Measurements from ENCODE around the gene GABRA6. TPM values are rescaled to one million over a fixed set of nuclear protein-coding genes. Genes with fewer than 3 reads are reported as not detected.

GABRA6 gene
- total RNA-seq, 1 experiment from 2014 or later, result not detected

DNA sequence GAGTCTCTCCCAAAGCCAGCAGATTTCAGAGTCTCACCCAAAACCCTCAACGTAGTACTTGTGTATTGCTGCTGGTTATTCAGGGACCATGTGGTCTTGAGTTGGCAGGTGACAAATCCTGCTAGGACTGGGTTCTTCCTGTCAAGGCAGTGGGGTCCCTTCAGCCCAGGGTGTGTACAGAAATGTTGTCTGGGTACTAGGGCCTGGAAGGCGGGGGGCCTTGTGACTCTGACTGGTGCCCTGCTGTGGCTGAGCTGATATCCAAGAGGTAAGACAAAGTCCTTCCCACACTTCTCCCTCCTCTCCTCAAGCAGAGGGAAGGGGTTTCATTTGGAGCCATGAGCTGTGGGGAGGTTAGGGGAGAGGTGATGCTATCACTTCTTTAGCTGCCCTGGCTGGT lies 58.8 kb downstream of the GABRA6 start:
- no peak overlapping the region for H3K4me3 Mint-ChIP-seq
- H3K4me1 Mint-ChIP-seq, result no peaks in the 10 kb centered on the region
- H3K27me3 Mint-ChIP-seq (ENCODE audit: low read depth), result no peaks in the 10 kb centered on the region
- CTCF ChIA-PET, result no interaction called here
- ATAC-seq (no peak), DNase-seq (ENCODE audit: low spot score) (no peak)
- POLR2A ChIA-PET, result no interaction called here
- peaks cover 14% of the 10 kb centered on the region for H3K9me3 Mint-ChIP-seq
- no peaks in the 10 kb centered on the region for H3K36me3 Mint-ChIP-seq
- no peak overlapping the region for H3K27ac Mint-ChIP-seq
- TF ChIP-seq, protein P1, sequence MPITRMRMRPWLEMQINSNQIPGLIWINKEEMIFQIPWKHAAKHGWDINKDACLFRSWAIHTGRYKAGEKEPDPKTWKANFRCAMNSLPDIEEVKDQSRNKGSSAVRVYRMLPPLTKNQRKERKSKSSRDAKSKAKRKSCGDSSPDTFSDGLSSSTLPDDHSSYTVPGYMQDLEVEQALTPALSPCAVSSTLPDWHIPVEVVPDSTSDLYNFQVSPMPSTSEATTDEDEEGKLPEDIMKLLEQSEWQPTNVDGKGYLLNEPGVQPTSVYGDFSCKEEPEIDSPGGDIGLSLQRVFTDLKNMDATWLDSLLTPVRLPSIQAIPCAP (CRISPR knock-in tag; IDR thresholded peaks at IDR 0.05), result no peak
- no peak for TF ChIP-seq PRRX2 (CRISPR knock-in tag; IDR thresholded peaks at IDR 0.05)
- no peak for TF ChIP-seq TEAD1 (CRISPR knock-in tag; IDR thresholded peaks at IDR 0.05)
- TF ChIP-seq, protein P2, sequence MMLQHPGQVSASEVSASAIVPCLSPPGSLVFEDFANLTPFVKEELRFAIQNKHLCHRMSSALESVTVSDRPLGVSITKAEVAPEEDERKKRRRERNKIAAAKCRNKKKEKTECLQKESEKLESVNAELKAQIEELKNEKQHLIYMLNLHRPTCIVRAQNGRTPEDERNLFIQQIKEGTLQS (CRISPR knock-in tag; conservative IDR thresholded peaks at IDR 0.05), result no peak
- TF ChIP-seq, protein P3, sequence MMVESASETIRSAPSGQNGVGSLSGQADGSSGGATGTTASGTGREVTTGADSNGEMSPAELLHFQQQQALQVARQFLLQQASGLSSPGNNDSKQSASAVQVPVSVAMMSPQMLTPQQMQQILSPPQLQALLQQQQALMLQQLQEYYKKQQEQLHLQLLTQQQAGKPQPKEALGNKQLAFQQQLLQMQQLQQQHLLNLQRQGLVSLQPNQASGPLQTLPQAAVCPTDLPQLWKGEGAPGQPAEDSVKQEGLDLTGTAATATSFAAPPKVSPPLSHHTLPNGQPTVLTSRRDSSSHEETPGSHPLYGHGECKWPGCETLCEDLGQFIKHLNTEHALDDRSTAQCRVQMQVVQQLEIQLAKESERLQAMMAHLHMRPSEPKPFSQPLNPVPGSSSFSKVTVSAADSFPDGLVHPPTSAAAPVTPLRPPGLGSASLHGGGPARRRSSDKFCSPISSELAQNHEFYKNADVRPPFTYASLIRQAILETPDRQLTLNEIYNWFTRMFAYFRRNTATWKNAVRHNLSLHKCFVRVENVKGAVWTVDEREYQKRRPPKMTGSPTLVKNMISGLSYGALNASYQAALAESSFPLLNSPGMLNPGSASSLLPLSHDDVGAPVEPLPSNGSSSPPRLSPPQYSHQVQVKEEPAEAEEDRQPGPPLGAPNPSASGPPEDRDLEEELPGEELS (CRISPR knock-in tag; IDR thresholded peaks at IDR 0.05), result no peak
- no peak for TF ChIP-seq ZNF263 (CRISPR knock-in tag; IDR thresholded peaks at IDR 0.05; ENCODE audit: low read depth)
- no peak for TF ChIP-seq NFE2L1 (CRISPR knock-in tag; IDR thresholded peaks at IDR 0.05)
- TF ChIP-seq, protein P4, sequence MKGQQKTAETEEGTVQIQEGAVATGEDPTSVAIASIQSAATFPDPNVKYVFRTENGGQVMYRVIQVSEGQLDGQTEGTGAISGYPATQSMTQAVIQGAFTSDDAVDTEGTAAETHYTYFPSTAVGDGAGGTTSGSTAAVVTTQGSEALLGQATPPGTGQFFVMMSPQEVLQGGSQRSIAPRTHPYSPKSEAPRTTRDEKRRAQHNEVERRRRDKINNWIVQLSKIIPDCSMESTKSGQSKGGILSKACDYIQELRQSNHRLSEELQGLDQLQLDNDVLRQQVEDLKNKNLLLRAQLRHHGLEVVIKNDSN (CRISPR knock-in tag; IDR thresholded peaks at IDR 0.05), result no peak
- no peak for TF ChIP-seq SMAD4 (CRISPR knock-in tag; IDR thresholded peaks at IDR 0.05)

DNA sequence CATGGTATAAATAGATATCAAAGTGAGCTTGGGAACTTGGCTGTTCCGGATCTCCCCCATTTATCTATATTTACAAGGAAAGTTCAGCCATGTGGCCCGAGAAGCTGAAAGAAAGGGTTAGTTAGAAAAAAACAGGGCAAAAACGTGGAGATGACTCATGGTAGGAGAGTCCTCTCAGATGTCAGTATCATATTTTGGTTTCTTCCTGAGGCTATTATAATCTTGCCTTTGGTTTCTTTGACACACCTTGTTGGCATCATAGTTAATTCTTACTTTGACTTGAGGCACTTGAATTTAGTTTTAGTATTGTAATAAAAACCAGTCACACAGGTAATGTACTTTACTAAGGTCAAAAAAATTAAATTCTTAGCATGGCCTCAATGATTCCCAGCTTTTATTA lies 59.9 kb downstream of the GABRA6 start:
- DNase-seq (ENCODE audit: low spot score) (no peak), ATAC-seq (no peak)
- TF ChIP-seq CREM (CRISPR knock-in tag; IDR thresholded peaks at IDR 0.05) (no peak), NR1H2 (CRISPR knock-in tag; IDR thresholded peaks at IDR 0.05) (no peak), NFATC4 (CRISPR knock-in tag; IDR thresholded peaks at IDR 0.05) (no peak), GABPB1 (CRISPR knock-in tag; IDR thresholded peaks at IDR 0.05) (no peak), FOXK1 (CRISPR knock-in tag; IDR thresholded peaks at IDR 0.05) (no peak)
- TF ChIP-seq, protein P3 (CRISPR knock-in tag; IDR thresholded peaks at IDR 0.05), result no peak
- TF ChIP-seq, protein P4 (CRISPR knock-in tag; IDR thresholded peaks at IDR 0.05), result no peak
- Mint-ChIP-seq H3K36me3 (no peaks in the 10 kb centered on the region), H3K27me3 (ENCODE audit: low read depth) (no peaks in the 10 kb centered on the region), H3K27ac (no peak overlapping the region), H3K4me3 (no peak overlapping the region), H3K9me3 (peaks cover 12% of the 10 kb centered on the region), H3K4me1 (no peaks in the 10 kb centered on the region)
- ChIA-PET CTCF (interaction anchor here (0.9 kb wide), 1 partner anchor 209 kb away, joined by 3 read pairs; no protein-coding TSS in a partner anchor), POLR2A (no interaction called here)

DNA sequence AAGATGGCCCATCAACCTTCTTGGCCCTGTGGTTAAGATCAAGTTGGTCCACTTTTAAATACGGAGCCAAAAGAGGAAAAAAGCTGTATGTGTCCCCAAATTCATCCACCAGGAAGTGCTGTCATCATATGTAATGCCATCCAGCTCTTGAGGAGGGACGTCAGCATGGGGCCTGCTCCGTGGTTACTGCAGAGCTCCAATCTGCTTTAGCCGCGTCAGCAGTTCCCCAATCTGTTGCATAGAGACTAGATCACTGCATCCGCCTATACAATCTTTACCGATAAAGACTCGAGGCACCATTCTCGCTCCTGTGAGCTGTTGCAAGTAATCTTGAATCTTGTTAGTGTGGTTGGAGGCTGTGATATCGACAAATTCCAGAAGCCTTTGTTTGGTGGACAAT lies 65.7 kb downstream of the GABRA6 start:
- Mint-ChIP-seq H3K4me3 (no peak overlapping the region), H3K27me3 (ENCODE audit: low read depth) (no peaks in the 10 kb centered on the region), H3K27ac (no peak overlapping the region), H3K4me1 (no peaks in the 10 kb centered on the region), H3K36me3 (no peaks in the 10 kb centered on the region), H3K9me3 (peaks cover 12% of the 10 kb centered on the region)
- no peak; the same call in 1 of the 2 replicates for ATAC-seq
- ChIA-PET POLR2A (no interaction called here), CTCF (interaction anchor here (1.1 kb wide), 1 partner anchor 215 kb away, joined by 3 read pairs; no protein-coding TSS in a partner anchor)
- peak; percentile 11 for DNase-seq (ENCODE audit: low spot score)
- TF ChIP-seq, protein P5, sequence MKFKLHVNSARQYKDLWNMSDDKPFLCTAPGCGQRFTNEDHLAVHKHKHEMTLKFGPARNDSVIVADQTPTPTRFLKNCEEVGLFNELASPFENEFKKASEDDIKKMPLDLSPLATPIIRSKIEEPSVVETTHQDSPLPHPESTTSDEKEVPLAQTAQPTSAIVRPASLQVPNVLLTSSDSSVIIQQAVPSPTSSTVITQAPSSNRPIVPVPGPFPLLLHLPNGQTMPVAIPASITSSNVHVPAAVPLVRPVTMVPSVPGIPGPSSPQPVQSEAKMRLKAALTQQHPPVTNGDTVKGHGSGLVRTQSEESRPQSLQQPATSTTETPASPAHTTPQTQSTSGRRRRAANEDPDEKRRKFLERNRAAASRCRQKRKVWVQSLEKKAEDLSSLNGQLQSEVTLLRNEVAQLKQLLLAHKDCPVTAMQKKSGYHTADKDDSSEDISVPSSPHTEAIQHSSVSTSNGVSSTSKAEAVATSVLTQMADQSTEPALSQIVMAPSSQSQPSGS (CRISPR knock-in tag; IDR thresholded peaks at IDR 0.05; ENCODE audit: borderline replicate concordance, low read depth), result no peak
- TF ChIP-seq, protein P6, sequence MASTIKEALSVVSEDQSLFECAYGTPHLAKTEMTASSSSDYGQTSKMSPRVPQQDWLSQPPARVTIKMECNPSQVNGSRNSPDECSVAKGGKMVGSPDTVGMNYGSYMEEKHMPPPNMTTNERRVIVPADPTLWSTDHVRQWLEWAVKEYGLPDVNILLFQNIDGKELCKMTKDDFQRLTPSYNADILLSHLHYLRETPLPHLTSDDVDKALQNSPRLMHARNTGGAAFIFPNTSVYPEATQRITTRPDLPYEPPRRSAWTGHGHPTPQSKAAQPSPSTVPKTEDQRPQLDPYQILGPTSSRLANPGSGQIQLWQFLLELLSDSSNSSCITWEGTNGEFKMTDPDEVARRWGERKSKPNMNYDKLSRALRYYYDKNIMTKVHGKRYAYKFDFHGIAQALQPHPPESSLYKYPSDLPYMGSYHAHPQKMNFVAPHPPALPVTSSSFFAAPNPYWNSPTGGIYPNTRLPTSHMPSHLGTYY (CRISPR knock-in tag; IDR thresholded peaks at IDR 0.05), result no peak
- TF ChIP-seq, protein P7, sequence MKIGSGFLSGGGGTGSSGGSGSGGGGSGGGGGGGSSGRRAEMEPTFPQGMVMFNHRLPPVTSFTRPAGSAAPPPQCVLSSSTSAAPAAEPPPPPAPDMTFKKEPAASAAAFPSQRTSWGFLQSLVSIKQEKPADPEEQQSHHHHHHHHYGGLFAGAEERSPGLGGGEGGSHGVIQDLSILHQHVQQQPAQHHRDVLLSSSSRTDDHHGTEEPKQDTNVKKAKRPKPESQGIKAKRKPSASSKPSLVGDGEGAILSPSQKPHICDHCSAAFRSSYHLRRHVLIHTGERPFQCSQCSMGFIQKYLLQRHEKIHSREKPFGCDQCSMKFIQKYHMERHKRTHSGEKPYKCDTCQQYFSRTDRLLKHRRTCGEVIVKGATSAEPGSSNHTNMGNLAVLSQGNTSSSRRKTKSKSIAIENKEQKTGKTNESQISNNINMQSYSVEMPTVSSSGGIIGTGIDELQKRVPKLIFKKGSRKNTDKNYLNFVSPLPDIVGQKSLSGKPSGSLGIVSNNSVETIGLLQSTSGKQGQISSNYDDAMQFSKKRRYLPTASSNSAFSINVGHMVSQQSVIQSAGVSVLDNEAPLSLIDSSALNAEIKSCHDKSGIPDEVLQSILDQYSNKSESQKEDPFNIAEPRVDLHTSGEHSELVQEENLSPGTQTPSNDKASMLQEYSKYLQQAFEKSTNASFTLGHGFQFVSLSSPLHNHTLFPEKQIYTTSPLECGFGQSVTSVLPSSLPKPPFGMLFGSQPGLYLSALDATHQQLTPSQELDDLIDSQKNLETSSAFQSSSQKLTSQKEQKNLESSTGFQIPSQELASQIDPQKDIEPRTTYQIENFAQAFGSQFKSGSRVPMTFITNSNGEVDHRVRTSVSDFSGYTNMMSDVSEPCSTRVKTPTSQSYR (CRISPR knock-in tag; IDR thresholded peaks at IDR 0.05), result no peak
- TF ChIP-seq TCF7 (CRISPR knock-in tag; IDR thresholded peaks at IDR 0.05; ENCODE audit: low read depth), result no peak
